Right lung (tissue), 5 donors: Measurements from ENCODE around the gene PDE1C. TPM values are rescaled to one million over a fixed set of nuclear protein-coding genes. Genes with fewer than 3 reads are reported as not detected.
A peak's percentile ranks its signal among the peaks of the same experiment; 100 is the strongest.

Source experiments
- DNase-seq, 2 donors: peaks; one replicate each; pipeline ENCODE4 v3.0.0-alpha.2; 2013
- polyA plus RNA-seq, 5 donors: library from polyadenylated mRNA; unstranded; fragments of 120-200 nt; gene quantifications; one replicate each; pipeline versions ENCODE4 v1.2.1 to v1.2.3, GENCODE V29; 2013; ENCODE audit warnings: inconsistent platforms in 1 of 5, low replicate concordance in 1 of 5; ENCODE audit not compliant: insufficient read length in 5 of 5, insufficient read depth in 1 of 5

The PDE1C gene
- polyA plus RNA-seq, 5 donors, result 2.5 to 4.8 (median 4.3) TPM

DNA sequence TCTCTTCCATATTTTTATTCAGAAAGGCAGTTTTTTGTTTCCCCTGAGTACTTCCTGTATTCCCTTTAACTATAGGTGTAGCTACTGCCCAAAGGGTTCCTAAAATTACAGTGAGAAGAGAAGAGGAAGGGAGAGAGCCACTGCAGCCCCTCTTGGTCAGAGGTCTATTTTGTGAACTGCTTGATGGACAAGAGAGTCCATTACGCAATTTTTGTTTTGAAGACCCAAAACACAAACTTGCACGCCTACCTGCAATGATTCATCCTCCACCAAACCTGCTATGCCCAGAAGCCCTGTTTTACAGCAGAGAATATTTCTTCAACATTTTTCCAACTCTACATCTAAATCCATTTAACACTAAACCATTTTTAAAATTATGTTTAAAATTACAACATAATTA, 75.1 kb downstream of the PDE1C start:
- no peak for DNase-seq

DNA sequence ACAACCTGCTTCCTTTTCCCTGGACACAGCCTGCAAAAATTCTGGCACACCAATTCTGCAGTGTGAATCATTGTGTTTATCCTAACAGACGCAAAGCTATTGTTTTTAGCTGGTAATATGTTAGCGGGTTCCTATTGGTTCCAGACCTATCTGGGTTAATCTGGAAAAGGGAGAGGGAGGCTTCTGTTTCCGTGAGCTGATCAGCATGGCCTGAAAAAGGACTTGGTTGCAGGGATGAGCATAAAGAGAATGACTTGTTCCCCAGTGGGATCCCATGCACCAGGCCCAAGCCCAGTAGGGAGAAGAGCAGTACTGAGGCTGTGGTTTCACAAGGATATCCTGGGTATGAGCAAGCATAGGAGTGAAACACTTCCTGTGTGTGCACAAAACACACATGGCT, 78.4 kb downstream of the PDE1C start:
- no peak for DNase-seq

DNA sequence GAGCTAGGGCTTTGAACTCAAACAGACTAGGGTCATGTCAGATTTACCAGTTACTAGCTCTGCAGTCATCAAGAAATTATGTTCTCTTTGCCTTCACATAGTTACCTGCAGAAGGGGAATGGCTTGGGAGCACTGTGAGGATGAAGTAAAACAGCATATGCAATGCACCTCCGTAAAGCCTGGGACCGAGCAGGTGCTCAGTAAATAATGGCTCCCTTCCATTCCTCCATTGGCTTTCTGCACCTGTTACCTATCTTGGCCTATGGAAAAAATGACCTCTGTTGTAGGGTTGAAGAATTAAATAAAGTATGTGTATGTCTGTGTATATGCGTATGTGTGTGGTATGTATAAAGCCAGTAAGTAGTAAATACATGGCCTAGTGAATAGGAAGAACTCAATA, 78.8 kb downstream of the PDE1C start:
- DNase-seq, result no peak

DNA sequence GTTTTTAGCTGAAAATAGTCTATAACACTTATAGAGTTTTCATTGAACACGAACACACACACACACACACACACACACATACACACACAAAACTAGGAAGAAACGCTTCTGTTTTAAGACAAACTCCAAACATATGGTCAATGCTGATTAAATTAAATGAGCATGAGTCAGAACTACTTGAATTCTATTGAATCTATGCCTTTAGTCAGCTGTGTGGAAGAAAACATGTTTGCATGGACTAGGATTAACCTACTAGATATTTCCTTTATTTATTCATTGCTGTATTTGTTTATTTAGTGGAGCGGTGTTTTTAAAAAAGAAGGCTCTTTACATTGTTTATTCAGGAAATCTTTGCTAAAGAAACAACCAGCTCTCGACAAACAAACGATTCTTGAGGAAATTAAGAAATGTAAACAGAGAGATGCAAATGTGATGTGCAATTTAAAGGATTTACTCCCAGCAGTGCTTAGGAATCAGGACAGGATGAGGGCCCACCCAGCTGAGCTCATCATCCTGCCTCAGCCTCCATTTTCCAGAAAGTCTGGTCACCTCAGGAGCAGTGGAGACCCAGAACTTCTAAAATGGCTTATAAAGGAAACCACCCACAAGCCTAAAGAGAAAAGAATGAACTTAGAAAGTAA, 83.2 kb downstream of the PDE1C start:
- no peak for DNase-seq

DNA sequence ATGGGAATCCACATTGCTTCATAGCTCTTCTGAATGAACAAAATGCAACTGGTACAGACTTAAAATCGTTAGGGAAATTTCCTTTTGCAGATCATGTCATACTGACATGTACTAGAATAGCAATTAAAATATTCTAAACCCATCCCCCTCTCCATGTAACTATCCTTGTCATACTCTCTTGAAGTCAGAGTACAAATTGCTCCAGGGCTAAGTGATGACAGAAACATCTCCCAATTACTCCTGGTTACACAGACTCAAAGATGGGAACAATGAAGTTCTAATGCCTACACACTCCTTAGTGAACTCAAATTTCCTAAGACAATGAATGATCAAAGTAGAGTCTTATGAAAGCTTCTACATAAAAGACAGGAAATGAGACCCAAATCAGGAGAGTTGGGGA, 87.2 kb downstream of the PDE1C start:
- DNase-seq, result no peak

DNA sequence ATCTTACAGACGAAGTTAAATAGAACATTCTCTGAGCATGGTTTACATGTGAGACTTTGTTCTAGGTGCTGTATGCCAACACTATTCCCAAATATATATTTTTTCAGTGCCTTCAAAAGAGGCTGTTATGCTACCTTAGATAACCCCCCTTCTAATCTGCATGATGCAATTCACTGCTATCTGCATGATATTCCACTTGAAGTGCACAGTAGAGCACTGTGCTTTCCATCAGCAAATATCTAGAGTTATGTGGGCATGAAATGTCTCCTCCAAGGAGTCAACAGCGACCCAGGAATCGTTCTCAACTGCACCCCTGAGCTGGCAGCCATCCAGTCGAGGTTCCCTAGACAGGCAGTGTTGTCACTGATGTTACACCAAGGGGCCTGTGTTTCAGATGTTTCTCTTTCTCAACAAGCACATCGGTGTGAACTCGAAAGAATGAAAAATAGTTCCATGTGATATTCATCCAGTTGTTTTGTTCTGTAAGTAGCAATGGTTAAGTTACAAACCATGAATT, 88.3 kb downstream of the PDE1C start:
- no peak for DNase-seq

DNA sequence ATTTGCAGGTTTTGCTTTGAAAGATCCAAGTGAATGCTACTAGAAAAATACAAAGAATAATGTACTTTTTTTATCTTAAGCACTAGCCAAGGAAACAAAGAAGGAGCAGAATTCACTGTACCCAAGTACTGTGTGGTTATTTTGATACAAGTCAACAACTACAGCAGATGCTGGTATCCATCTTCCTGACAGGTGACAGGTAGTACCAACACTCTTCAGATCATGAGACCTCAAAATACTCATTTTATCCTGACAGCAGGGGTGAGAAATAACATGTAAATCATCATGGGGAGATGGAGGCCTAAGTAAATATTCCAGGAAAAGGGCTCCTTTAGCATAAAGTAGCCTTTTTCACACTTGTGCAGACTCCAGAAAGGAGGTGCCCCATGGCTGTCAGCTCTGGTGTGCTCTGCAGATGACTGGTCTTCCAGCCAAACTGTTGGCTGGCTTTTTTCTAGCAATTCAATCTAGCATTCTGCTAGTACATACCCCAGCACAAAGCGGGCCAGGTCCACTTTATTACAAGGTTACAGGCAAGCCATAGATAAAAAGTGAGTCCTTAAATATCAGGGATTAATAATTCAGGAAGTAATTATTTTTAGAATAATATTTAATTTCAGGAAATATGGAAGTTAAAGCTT, 90.4 kb downstream of the PDE1C start:
- no peak for DNase-seq

DNA sequence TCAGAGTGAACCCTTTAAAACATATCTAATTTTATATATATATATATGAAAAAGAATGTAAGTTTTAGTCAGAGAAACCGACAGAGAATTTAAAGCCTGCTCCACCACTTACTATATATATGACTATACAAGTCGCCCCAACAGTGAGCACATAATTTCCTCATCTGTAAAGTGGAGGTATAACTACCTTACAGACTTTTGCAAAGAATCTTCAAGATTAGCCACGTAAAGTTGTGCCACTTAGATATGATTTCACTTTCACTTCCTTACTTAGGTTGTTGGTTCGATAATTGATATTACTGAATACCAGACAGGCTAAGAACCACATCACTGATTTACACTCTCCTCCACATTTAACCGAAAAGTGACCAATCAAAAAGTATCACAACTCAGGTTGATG, 94.7 kb downstream of the PDE1C start:
- no peak for DNase-seq

DNA sequence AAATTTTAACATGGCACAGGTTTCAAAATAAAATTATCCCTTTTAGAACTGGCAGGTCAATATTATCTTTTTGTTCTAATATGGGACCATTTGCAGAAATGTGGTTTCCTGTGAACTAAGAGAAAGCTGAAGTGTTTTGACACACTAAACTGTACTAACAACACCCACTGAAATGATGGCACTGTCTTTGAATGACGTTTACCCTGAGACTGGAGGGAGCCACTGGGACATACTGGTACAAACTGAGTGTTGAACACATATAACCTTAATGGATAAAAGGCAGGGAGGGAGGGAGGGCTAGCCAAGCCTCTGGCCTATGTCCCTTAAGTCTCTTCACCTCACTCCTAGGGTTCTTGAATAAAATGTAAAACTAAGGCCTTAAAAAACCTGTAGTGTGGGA, 95.9 kb downstream of the PDE1C start:
- DNase-seq, result no peak

DNA sequence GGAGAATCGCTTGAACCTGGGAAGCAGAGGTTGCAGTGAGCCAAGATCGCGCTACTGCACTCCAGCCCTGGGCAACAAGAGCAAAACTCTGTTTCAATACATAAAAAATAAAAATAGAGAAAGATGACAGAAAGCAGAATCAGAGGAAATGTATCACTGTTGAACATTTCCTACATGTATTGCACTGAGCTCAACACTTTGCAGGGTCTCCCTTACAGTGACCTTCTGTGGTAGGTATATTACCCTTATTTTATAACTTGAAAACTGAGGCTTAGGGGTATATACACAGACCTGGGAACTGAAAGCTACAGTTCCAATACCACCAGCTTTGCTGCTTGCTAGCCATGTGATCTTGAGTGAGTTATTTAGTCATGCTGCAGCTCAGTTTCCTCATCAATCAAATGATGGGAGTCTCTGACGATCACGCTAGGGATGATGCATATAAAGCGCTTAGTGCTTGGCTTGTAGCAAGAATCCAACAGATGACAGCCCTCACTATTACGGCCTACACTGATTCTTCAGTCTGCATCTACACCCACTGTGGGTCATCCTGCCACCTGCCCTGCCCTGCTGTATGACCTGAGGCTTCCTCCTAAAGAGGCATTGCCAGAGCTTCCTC, 99.0 kb downstream of the PDE1C start:
- no peak for DNase-seq

DNA sequence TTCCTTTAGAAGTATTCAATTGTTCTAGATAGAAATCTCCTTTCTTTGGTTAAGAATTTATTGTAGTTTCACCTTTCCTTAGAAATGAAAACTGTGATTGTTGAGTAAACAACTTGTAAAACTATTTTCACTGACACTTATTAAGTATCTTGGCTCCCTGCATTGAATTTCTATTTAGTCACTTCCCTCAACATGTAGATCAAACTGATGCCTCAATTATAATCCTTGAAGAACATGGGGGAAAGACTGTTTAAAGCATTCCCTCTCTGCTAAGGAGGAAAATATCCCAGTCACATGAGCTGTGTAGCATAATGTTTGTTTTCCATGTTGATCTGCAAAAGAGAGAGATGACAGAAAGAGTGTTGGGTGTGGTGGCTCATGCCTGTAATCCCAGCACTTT, 99.7 kb downstream of the PDE1C start:
- no peak for DNase-seq

DNA sequence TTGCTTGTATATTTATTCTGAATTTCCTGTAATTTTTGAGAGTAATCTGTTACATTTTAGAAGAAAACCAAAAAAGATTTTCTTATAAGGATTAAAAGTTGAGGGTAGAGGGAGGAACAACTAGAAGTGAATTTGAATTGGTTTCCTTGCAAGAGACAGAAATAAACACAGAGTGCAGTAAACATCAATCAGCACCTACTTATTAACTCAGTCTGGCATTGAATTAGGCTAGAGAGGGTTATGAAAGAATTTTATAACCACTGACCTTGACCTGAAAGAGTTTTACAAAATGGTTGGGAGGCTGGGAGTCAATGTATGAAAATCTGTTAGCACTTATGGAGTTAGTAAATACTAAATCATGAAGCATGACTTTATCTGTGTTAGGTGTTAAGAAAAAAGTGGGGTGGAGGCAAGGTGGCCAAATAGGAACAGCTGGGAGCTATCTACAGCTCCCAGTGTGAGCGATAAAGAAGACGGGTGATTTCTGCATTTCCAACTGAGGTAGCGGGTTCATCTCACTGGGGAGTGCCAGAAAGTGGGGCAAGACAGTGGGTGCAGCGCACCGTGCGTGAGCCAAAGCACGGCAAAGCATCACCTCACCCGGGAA, 106.5 kb downstream of the PDE1C start:
- no peak for DNase-seq

DNA sequence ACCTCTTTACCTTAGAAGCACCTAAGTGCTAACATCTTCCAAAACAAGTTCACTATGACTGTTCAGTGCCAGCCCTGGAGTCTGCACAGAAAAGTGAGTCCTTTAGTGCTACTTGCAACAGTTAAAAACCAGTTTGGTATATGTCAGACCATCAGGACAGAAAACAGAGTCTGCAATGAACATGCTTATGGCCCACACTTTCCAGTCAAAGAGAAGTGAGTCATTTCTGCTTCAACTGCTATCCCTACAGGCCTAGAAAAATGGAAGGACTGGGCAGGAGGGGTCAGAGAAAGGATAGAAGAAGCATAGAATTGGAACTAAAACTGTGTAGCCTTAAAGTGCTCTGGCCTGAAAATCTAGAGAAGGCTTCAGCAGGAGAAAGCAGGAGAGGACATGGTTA, 108.0 kb downstream of the PDE1C start:
- DNase-seq, result no peak

DNA sequence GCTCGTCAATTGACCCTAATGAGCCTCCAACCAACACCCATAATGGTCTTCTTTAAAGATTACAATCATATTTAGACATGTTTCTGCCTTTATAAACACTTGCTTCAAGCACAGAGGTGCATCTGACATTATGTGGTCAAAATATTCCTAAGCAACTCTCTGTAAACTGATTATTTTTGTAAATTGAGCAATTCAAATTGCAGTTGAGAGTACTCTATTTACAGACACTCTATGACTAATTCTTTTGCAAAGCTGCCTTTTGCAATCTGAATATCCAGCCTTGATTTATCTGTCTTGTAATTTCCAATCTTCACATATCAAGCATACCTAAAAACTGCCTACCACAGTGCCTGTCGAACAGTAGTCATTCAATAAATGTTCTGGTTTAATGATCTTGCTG, 112.0 kb downstream of the PDE1C start:
- no peak for DNase-seq

DNA sequence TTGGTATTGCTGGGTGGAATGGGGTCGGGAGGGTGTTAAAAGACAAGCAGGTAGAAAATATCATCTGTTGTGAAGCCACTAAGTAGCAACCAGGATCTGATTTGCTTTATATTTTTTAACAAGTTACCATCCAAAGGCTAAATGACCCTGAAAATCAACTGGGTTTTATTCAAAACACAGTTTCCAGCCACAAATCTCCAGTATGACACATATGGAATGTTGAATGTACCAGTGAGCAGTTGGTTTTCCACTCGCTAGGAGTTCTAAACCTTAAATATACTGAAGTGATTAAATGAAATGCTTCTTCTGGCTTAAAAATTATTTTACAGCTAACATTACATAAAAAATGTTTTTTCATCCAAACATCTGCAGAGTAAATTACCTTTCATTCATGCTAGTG, 112.5 kb downstream of the PDE1C start:
- DNase-seq, result no peak

DNA sequence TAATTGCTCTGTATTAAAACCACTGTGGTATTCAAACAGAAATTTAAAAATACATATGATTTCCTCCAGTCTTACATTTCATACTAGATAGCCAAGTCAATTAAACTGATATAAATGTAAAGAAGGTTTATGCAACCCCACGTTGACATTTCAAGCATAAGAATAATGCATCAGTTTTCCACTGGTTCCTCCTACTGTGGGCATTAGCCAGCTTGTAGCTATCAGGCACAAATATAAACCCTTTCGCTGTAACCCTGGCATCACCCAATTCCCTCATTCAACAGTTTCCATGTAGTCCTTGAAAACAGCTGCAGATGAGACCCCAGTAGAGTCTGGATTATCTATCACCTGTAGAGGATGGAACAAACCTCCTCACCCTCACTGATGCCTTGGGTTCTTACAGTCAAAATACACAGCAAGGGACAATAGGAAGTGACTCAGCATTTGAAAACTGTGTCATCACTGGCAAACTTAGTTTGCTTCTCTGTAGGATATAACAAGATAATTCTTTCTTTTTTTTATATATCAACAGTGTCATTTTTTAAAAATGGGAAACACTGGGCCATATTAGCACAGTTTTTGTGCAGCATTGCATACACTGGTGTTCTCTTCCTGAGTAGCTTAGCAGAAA, 113.0 kb downstream of the PDE1C start:
- no peak for DNase-seq

DNA sequence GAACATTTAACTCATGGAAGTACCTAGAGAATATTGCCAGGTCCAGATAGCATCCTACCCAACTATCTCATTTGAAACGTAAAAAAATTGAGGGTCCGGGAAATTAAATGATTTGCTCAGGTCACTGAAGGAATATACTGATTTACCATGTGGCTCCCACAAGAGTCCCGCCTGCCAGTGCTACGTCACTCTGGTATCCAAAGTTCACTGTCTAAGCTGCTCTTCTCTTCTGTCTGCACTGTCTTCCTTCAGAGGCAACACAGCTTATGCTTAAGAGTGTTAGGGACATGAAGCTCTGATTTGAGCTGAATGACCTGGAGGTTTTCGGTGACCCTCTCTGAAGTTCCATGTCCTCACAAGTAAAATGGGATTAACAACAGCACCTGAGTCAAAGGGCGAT, 114.6 kb downstream of the PDE1C start:
- no peak for DNase-seq

DNA sequence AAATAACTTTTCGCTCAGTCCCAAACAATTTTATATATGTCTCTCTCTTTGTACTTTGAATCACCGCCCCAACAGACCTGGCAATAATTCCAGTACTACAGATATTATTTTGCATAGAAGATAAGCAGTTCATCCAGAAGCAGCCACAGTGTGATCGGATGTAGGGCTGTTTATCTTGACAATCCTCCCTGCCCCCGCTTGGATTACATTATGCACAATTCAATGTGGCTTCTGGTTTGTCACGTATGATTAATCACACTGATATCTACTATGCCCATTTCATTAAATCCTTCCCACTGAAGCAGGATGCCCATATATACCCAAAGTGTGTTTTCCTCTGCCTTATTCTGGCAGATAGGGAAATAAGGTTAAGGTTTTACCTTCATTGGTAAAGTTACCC, 115.2 kb downstream of the PDE1C start:
- DNase-seq, result no peak

DNA sequence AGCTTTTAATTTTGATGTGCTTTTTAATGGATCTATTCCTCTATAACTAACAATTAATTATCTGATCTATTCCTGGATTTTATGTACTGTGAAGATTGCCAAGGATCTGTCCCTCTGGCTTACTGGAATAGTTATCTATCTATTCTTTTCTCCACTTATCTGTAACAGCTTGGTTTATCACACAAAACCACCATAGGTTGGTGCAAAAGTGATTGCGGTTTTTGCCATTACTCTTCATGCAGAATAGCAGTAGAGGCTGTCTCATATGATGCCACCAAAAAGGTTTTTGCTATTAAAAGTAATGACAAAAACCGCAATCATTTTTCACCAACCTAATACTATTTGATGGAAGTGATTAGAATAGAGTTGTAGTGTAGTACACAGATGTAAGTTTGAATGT, 115.7 kb downstream of the PDE1C start:
- no peak for DNase-seq

DNA sequence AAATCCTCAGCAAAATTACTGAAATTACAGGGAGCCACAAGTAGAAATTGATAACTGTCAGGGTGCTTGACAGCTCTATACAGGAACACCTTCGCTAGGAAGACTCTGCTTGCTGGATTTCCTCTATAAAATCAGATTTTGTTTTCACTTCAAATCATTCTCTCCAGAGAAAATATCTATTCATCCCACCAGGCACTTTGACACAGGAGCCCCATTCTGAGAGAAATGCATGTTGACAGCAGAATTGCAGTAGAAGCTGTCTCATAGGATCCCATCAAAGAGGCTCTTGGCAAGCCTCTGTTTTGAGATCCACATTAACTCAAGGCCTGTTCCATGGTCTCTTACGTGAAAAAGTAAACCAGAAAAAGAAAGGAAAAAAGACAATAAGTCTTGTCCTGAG, 116.8 kb downstream of the PDE1C start:
- DNase-seq, result no peak

DNA sequence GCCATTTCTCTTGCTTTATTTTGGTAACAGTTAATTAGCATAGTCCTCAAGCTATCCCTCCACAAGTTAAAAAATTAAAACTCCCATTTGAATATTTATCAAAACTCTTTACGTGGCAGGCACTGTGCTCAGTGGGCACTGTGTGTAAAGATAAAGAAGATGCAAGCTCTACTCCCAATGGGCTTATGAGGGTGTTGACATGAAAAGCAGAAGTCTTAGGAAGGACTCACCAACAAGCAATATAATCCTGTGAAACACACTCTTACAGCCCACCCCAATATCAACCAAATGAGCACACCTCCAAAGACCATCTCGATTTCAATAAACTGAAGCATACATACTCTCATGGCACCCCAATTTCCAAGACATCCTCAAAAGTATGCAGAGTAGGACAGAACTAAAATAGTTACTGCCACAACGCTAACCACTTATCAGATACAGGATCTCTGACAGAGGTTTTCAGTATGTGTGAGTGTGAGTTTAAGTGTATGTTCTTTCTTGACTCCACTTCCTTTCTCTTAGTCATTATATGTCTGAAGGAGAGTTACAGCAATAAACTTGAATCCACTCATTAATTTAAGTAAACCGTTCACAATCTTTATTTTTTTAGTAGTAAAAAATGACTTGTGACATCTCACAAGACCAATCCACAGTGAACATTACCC, 120.0 kb downstream of the PDE1C start:
- no peak for DNase-seq

DNA sequence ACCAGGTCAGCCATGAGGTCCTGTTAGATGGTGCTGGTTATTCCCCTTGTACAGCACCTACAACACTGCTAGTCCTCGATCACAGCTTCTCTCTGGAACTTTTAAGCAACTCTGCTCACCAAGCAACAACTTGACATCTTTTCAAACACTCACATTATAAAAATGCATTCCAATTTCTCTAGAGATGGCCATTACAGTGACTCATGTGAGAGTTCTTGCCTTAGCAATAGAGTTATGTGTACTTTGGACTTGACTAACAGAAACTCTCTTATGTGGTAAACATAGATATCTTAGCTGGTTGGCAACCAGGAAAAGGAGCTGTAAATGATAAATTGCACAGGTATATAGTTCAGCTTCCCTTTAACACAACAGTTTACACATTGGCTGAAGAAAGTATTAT, 122.2 kb downstream of the PDE1C start:
- DNase-seq, result peak in 1 of 2 donors; percentile 2
